ENCODE measurements around the gene ACACA. TPM values are rescaled to one million over a fixed set of nuclear protein-coding genes. Genes with fewer than 3 reads are reported as not detected.

ACACA gene
- total and polyA plus RNA-seq, 2 donors (not counting 3 experiments of a cell fraction or from before 2014, with no cell fraction given) = 55.3 to 124 TPM

DNA sequence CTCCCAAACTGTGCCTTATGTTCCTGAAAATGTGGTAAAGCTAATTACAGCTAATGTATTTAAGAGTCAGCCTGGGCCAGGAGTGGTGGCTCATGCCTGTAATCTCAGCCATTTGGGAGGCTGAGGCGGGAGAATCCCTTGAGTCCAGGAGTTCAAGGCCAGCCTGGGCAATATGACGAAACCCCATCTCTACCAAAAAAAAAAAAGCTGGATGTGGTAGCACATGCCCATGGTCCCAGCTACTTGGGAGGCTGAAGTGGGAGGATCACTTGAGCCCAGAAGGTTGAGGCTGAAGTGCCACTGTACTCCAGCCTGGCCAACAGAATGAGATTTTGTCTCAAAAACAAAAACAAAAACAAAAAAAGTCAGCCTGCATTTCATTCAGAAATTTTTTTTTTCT lies 64.0 kb downstream of the ACACA start:
- Histone ChIP-seq H3K9ac (replicated peaks; ENCODE audit: extremely low read depth, insufficient read depth, low read length) (no peak overlapping the region), H3K9me1 (replicated peaks; ENCODE audit: control insufficient read depth, extremely low read depth, insufficient read depth, low read length) (no peaks in the 10 kb centered on the region), H3K4me2 (ENCODE audit: insufficient read depth, low read length) (no peak overlapping the region), H3K27ac (ENCODE audit: insufficient read depth, low read depth, low read length) (no peak overlapping the region), H3K9me3 (replicated peaks; ENCODE audit: control insufficient read depth, insufficient read depth, low read length) (no peaks in the 10 kb centered on the region), H3K79me2 (ENCODE audit: control insufficient read depth, insufficient read depth, low read length) (peaks cover 75% of the 10 kb centered on the region), H4K20me1 (replicated peaks; ENCODE audit: control insufficient read depth, extremely low read depth, insufficient read depth, low read length) (peaks cover 4% of the 10 kb centered on the region), H2AFZ (ENCODE audit: low read depth, low read length) (no peak overlapping the region), H3K4me1 (ENCODE audit: control insufficient read depth, extremely low read depth, insufficient read depth, low read length) (no peaks in the 10 kb centered on the region), H3K27me3 (ENCODE audit: control insufficient read depth in 2 of 2, insufficient read depth in 2 of 2, low read length in 2 of 2) (no peaks in the 10 kb centered on the region), H3K36me3 (ENCODE audit: control insufficient read depth in 2 of 2, extremely low read depth in 1 of 2, insufficient read depth in 2 of 2, low read length in 2 of 2) (peaks cover 0 to 3% of the 10 kb centered on the region in 2 experiments), H3K4me3 (replicated peaks in 1 of 3; ENCODE audit: insufficient read depth in 1 of 3, low read depth in 1 of 3, low read length in 3 of 3) (no peak overlapping the region)
- CTCF ChIA-PET = interaction anchor here (0.6 to 2.1 kb wide), 6 partner anchors 9 to 269 kb away, joined by 3 to 6 read pairs (median 3); no protein-coding TSS in a partner anchor
- DNase-seq (ENCODE audit: low read depth, low spot score) (no peak), FAIRE-seq (no peak)
- POLR2A ChIA-PET = no interaction called here
- intact Hi-C loops (cut with micrococcal nuclease) (no loop called here), dilution Hi-C loops (cut with MboI; ENCODE audit: extremely low pct_ligation_motif_present, low sequenced_read_pairs) (no loop called here)
- BruUV-seq (replicated peaks) = no TSS peak
- TF ChIP-seq POLR2AphosphoS5 (IDR thresholded peaks at IDR 0.05; ENCODE audit: insufficient read depth, low read depth, low read length) (no peak), JUN (IDR thresholded peaks at IDR 0.05; ENCODE audit: borderline replicate concordance, insufficient read depth, insufficient read length, low read depth) (no peak), POLR2A (IDR thresholded peaks at IDR 0.05; ENCODE audit: low read depth, low read length) (no peak)
- TF ChIP-seq, protein P1, sequence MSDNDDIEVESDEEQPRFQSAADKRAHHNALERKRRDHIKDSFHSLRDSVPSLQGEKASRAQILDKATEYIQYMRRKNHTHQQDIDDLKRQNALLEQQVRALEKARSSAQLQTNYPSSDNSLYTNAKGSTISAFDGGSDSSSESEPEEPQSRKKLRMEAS (IDR thresholded peaks at IDR 0.05; ENCODE audit: insufficient read depth, insufficient read length) = no peak

DNA sequence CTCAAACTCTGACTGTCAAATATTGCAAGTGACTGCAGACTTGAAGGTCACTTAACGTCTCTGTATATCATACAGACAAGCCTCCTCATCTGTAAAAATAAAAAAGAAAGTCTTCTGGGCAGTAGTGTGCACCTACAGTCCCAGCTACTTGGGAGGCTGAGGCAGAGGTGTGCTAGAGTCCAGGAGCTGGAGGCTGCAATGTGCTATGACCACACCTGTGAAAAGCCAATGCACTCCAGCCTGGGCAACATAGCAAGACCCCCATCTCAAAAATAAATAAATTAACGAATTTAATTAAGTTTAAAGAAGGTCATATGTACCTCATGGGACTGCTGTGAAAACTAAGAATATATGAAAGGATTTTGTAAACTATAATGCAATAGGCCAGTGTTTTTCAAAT lies 65.8 kb downstream of the ACACA start:
- dilution Hi-C loops (cut with MboI; ENCODE audit: extremely low pct_ligation_motif_present, low sequenced_read_pairs) (no loop called here), intact Hi-C loops (cut with micrococcal nuclease) (no loop called here)
- no peak for FAIRE-seq
- Histone ChIP-seq H3K4me1 (ENCODE audit: control insufficient read depth, extremely low read depth, insufficient read depth, low read length) (no peaks in the 10 kb centered on the region), H3K4me3 (replicated peaks in 1 of 3; ENCODE audit: insufficient read depth in 1 of 3, low read depth in 1 of 3, low read length in 3 of 3) (no peak overlapping the region), H3K4me2 (ENCODE audit: insufficient read depth, low read length) (no peak overlapping the region), H3K9me3 (replicated peaks; ENCODE audit: control insufficient read depth, insufficient read depth, low read length) (no peaks in the 10 kb centered on the region), H3K9ac (replicated peaks; ENCODE audit: extremely low read depth, insufficient read depth, low read length) (no peak overlapping the region), H3K9me1 (replicated peaks; ENCODE audit: control insufficient read depth, extremely low read depth, insufficient read depth, low read length) (no peaks in the 10 kb centered on the region), H3K27ac (ENCODE audit: insufficient read depth, low read depth, low read length) (no peak overlapping the region), H3K27me3 (ENCODE audit: control insufficient read depth in 2 of 2, insufficient read depth in 2 of 2, low read length in 2 of 2) (no peaks in the 10 kb centered on the region), H4K20me1 (replicated peaks; ENCODE audit: control insufficient read depth, extremely low read depth, insufficient read depth, low read length) (peaks cover 4% of the 10 kb centered on the region), H2AFZ (ENCODE audit: low read depth, low read length) (no peak overlapping the region), H3K79me2 (ENCODE audit: control insufficient read depth, insufficient read depth, low read length) (peaks cover 75% of the 10 kb centered on the region), H3K36me3 (ENCODE audit: control insufficient read depth in 2 of 2, extremely low read depth in 1 of 2, insufficient read depth in 2 of 2, low read length in 2 of 2) (peaks cover 0 to 3% of the 10 kb centered on the region in 2 experiments)
- CTCF ChIA-PET = interaction anchor here (0.9 to 2.8 kb wide), 2 partner anchors 14 to 33 kb away, joined by 3 to 12 read pairs; no protein-coding TSS in a partner anchor
- BruUV-seq (replicated peaks) = no TSS peak
- POLR2A ChIA-PET = no interaction called here
- DNase-seq (ENCODE audit: low read depth, low spot score) = no peak
- no peak for TF ChIP-seq JUN (IDR thresholded peaks at IDR 0.05; ENCODE audit: borderline replicate concordance, insufficient read depth, insufficient read length, low read depth)
- TF ChIP-seq POLR2A (IDR thresholded peaks at IDR 0.05; ENCODE audit: low read depth, low read length) = no peak
- TF ChIP-seq, protein P1 (IDR thresholded peaks at IDR 0.05; ENCODE audit: insufficient read depth, insufficient read length) = no peak
- TF ChIP-seq MYC (IDR thresholded peaks at IDR 0.05; ENCODE audit: low read depth, low read length) = no peak
- TF ChIP-seq, protein P2, sequence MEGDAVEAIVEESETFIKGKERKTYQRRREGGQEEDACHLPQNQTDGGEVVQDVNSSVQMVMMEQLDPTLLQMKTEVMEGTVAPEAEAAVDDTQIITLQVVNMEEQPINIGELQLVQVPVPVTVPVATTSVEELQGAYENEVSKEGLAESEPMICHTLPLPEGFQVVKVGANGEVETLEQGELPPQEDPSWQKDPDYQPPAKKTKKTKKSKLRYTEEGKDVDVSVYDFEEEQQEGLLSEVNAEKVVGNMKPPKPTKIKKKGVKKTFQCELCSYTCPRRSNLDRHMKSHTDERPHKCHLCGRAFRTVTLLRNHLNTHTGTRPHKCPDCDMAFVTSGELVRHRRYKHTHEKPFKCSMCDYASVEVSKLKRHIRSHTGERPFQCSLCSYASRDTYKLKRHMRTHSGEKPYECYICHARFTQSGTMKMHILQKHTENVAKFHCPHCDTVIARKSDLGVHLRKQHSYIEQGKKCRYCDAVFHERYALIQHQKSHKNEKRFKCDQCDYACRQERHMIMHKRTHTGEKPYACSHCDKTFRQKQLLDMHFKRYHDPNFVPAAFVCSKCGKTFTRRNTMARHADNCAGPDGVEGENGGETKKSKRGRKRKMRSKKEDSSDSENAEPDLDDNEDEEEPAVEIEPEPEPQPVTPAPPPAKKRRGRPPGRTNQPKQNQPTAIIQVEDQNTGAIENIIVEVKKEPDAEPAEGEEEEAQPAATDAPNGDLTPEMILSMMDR (IDR thresholded peaks at IDR 0.05; ENCODE audit: extremely low read depth in 1 of 2, insufficient read depth in 1 of 2, low read depth in 1 of 2, low read length in 2 of 2) = no peak
- no peak for TF ChIP-seq POLR2AphosphoS5 (IDR thresholded peaks at IDR 0.05; ENCODE audit: insufficient read depth, low read depth, low read length)
- no peak for TF ChIP-seq FOS (IDR thresholded peaks at IDR 0.05; ENCODE audit: borderline replicate concordance, insufficient read depth, low read length)
- TF ChIP-seq EZH2 (IDR thresholded peaks at IDR 0.05; ENCODE audit: borderline replicate concordance, low read depth, low read length, severe bottlenecking) = no peak
- no peak for TF ChIP-seq GATA2 (IDR thresholded peaks at IDR 0.05; ENCODE audit: insufficient read depth, insufficient read length, low read depth, low read length)

All from endothelial cell of umbilical vein (primary cell).